Activated naive CD4-positive, alpha-beta T cell treated with anti-CD3 and anti-CD28 coated beads for 36 hours (primary cell): ENCODE measurements around the gene CEP112. TPM values are rescaled to one million over a fixed set of nuclear protein-coding genes. Genes with fewer than 3 reads are reported as not detected.
"Not testable (repeated sequence)": the region's sequence is repeated elsewhere in the genome, so short reads cannot be mapped to it uniquely, and the experiment has no call there.

Experiments used
- CTCF ChIA-PET: fragments of 350-600 bp; sonication (Branson Sonifier 250); formaldehyde crosslinking; loops from one replicate; lab custom pipeline; 2021; ENCODE audit warnings: antibody characterized with exemption; lab: Charles Lee
- DNase-seq: peaks from one replicate; pipeline ENCODE4 v3.0.0-alpha.2; 2020
- H3K27ac Mint-ChIP-seq: one replicate; pipeline ENCODE4 v1.8.0; 2021; ENCODE audit warnings: mild to moderate bottlenecking, mixed read lengths
- H3K27me3 Mint-ChIP-seq: one replicate; pipeline ENCODE4 v1.8.0; 2021; ENCODE audit warnings: low read depth, mixed read lengths
- H3K36me3 Mint-ChIP-seq: one replicate; pipeline ENCODE4 v1.8.0; 2021; ENCODE audit warnings: low read depth, mixed read lengths
- H3K4me1 Mint-ChIP-seq: one replicate; pipeline ENCODE4 v1.8.0; 2021; ENCODE audit warnings: low read depth, mixed read lengths
- H3K4me3 Mint-ChIP-seq: one replicate; pipeline ENCODE4 v1.8.0; 2021; ENCODE audit warnings: mild to moderate bottlenecking, moderate library complexity, mixed read lengths
- H3K9me3 Mint-ChIP-seq: one replicate; pipeline ENCODE4 v1.8.0; 2021; ENCODE audit warnings: mixed read lengths
- intact Hi-C: fragments of 100-400 bp; cut with micrococcal nuclease; formaldehyde crosslinking; loops from one replicate; pipeline ENCODE4 v1.15.1; 2023
- total RNA-seq, 2 experiments: library from RNA; stranded (reverse); gene quantifications; one replicate each; pipeline ENCODE4 v1.2.3, GENCODE V29; 2021

CEP112 gene
- total RNA-seq, 2 experiments from 2014 or later: 0.49 to 0.95 TPM

- CTCF ChIA-PET: no interaction called here
- peaks cover 9% of the 10 kb centered on the region for H3K9me3 Mint-ChIP-seq
- H3K4me1 Mint-ChIP-seq: peaks cover 22% of the 10 kb centered on the region
- no peaks in the 10 kb centered on the region for H3K36me3 Mint-ChIP-seq
- H3K27ac Mint-ChIP-seq: no peak overlapping the region
- DNase-seq: no peak
- intact Hi-C loops: loop anchor here (2.0 to 5.0 kb wide), 3 partner anchors 85 to 187 kb away; no protein-coding TSS in a partner anchor
- no peak overlapping the region for H3K4me3 Mint-ChIP-seq
- H3K27me3 Mint-ChIP-seq: no peaks in the 10 kb centered on the region
Observed at GRCh38 chr17:65741710-65742109, 450.2 kb downstream of the CEP112 start.

DNA sequence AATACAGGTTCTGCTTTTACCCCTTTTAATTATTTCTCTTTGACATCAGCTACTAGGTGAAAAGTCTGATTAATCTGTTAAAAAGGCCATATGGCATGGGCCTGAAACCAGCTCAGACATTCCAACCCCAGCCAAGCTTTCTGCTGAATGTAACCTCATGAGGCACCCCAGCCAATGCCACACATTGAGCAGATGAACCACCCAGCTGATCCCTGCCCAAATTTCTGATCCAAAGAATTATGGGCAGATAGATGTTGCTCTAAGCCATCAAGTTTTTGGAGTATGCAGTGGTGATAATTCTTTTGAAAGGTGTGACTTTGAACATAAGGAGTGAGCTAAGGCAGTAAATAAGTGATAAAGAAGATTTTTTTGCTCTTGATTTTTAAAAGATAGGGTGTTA, 452.9 kb downstream of the CEP112 start:
- H3K9me3 Mint-ChIP-seq: peaks cover 9% of the 10 kb centered on the region
- intact Hi-C loops: no loop called here
- no peak for DNase-seq
- H3K36me3 Mint-ChIP-seq: no peaks in the 10 kb centered on the region
- H3K27me3 Mint-ChIP-seq: no peaks in the 10 kb centered on the region
- H3K4me1 Mint-ChIP-seq: peaks cover 22% of the 10 kb centered on the region
- no peak overlapping the region for H3K27ac Mint-ChIP-seq
- no peak overlapping the region for H3K4me3 Mint-ChIP-seq
- CTCF ChIA-PET: no interaction called here

DNA sequence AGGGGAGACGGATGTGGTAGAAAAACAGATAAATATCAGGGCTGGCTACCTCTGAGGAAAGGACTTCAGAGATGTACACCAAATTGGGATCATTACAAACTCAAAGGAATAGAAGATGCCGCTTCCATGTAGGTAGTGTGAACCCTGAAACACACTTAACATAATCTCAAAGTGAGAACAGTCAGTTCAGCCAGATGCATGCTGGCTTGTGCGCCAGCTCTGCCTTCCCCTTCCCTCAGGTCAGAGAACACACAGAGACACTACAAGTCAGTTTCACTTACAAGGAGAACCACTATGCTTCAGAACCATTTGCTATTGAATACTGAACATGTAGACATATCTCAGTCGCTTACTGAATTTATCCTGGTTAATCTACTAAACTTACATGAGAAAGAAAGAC, 454.5 kb downstream of the CEP112 start:
- H3K4me1 Mint-ChIP-seq: peaks cover 24% of the 10 kb centered on the region
- CTCF ChIA-PET: no interaction called here
- no peak overlapping the region for H3K4me3 Mint-ChIP-seq
- peaks cover 9% of the 10 kb centered on the region for H3K9me3 Mint-ChIP-seq
- H3K36me3 Mint-ChIP-seq: no peaks in the 10 kb centered on the region
- DNase-seq: no peak
- H3K27me3 Mint-ChIP-seq: no peaks in the 10 kb centered on the region
- H3K27ac Mint-ChIP-seq: no peak overlapping the region
- intact Hi-C loops: no loop called here

DNA sequence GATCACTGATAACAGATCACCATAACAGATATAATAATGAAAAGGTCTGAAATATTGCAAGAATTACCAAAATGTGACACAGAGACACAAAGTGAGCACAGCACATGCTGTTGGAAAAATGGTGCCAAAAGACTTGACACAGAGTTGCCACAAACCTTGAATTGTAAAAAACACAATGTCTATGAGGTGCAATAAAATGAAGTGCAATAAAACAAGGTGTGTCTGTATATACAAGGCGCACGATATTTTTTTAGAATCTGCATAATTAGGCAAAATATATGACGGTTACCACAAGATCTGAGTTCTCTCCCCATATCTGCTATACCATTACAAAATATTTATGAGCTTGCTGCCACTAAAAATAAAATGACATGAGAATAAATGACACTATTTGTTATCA, 458.6 kb downstream of the CEP112 start:
- no peaks in the 10 kb centered on the region for H3K9me3 Mint-ChIP-seq
- intact Hi-C loops: no loop called here
- CTCF ChIA-PET: no interaction called here
- H3K4me1 Mint-ChIP-seq: peaks cover 18% of the 10 kb centered on the region
- H3K27ac Mint-ChIP-seq: no peak overlapping the region
- no peaks in the 10 kb centered on the region for H3K27me3 Mint-ChIP-seq
- no peak for DNase-seq
- no peak overlapping the region for H3K4me3 Mint-ChIP-seq
- no peaks in the 10 kb centered on the region for H3K36me3 Mint-ChIP-seq

- H3K36me3 Mint-ChIP-seq, H3K27me3 Mint-ChIP-seq, intact Hi-C loops, H3K9me3 Mint-ChIP-seq, H3K4me3 Mint-ChIP-seq, H3K27ac Mint-ChIP-seq, DNase-seq, CTCF ChIA-PET: not testable (repeated sequence)
- peaks cover 18% of the 10 kb centered on the region for H3K4me1 Mint-ChIP-seq
Observed at GRCh38 chr17:65732667-65733066, 459.3 kb downstream of the CEP112 start.

- H3K4me3 Mint-ChIP-seq: no peak overlapping the region
- H3K27me3 Mint-ChIP-seq: no peaks in the 10 kb centered on the region
- H3K36me3 Mint-ChIP-seq: no peaks in the 10 kb centered on the region
- no peak overlapping the region for H3K27ac Mint-ChIP-seq
- no peak for DNase-seq
- H3K4me1 Mint-ChIP-seq: peaks cover 18% of the 10 kb centered on the region
- intact Hi-C loops: no loop called here
- CTCF ChIA-PET: no interaction called here
- H3K9me3 Mint-ChIP-seq: no peaks in the 10 kb centered on the region
Observed at GRCh38 chr17:65730711-65731169, 461.2 kb downstream of the CEP112 start.

- Mint-ChIP-seq H3K9me3 (no peaks in the 10 kb centered on the region), H3K27me3 (no peaks in the 10 kb centered on the region), H3K4me3 (no peak overlapping the region), H3K36me3 (no peaks in the 10 kb centered on the region), H3K4me1 (peaks cover 18% of the 10 kb centered on the region), H3K27ac (no peak overlapping the region)
- intact Hi-C loops: no loop called here
- CTCF ChIA-PET: interaction anchor here (1.3 kb wide), 1 partner anchor 498 kb away, joined by 3 read pairs; no protein-coding TSS in a partner anchor
- no peak for DNase-seq
Observed at GRCh38 chr17:65729207-65729606, 462.7 kb downstream of the CEP112 start.

DNA sequence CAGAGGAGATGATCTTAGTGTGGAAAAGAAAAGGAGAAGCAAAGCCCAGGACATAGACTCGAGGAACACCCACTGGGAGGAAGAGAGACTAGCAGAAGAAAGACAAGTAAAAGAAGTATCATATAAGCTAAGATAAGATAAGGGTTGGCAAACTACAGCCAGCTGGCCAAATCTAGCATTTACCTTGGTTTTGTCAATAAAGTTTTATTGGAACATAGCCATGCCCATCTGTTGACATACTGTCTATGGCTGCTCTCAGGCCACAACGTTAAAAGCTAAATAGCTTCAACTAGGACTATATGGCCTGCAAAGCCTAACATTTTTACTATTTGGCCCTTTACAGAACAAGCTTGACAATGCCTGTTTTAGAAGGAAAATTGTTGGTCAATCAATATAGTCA, 464.1 kb downstream of the CEP112 start:
- Mint-ChIP-seq H3K27ac (no peak overlapping the region), H3K4me3 (no peak overlapping the region), H3K36me3 (no peaks in the 10 kb centered on the region), H3K4me1 (peaks cover 12% of the 10 kb centered on the region), H3K27me3 (no peaks in the 10 kb centered on the region), H3K9me3 (no peaks in the 10 kb centered on the region)
- no peak for DNase-seq
- CTCF ChIA-PET: interaction anchor here (1.3 kb wide), 1 partner anchor 496 kb away, joined by 3 read pairs; no protein-coding TSS in a partner anchor
- intact Hi-C loops: no loop called here

DNA sequence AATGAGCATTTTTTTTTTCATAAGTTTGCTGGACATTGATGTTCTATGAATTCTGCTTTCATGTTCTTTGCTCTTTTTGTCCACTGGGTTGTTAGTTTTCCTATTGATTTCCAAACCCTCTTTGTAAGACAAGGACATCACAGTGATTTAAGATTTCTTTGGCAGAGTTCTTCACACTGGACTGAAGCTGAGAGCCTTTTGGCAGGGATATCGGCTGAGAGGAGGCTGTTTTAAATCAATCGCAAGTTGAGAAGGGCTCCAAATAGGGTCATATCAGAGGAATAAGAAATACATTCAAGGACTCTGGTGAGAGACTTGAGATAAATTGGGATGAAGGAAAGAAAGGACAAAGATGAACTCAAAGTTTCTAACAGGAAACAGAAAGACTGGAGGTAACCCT, 464.7 kb downstream of the CEP112 start:
- Mint-ChIP-seq H3K36me3 (no peaks in the 10 kb centered on the region), H3K9me3 (no peaks in the 10 kb centered on the region), H3K4me1 (peaks cover 6% of the 10 kb centered on the region), H3K27me3 (no peaks in the 10 kb centered on the region), H3K4me3 (no peak overlapping the region), H3K27ac (no peak overlapping the region)
- CTCF ChIA-PET: no interaction called here
- no peak for DNase-seq
- intact Hi-C loops: no loop called here

DNA sequence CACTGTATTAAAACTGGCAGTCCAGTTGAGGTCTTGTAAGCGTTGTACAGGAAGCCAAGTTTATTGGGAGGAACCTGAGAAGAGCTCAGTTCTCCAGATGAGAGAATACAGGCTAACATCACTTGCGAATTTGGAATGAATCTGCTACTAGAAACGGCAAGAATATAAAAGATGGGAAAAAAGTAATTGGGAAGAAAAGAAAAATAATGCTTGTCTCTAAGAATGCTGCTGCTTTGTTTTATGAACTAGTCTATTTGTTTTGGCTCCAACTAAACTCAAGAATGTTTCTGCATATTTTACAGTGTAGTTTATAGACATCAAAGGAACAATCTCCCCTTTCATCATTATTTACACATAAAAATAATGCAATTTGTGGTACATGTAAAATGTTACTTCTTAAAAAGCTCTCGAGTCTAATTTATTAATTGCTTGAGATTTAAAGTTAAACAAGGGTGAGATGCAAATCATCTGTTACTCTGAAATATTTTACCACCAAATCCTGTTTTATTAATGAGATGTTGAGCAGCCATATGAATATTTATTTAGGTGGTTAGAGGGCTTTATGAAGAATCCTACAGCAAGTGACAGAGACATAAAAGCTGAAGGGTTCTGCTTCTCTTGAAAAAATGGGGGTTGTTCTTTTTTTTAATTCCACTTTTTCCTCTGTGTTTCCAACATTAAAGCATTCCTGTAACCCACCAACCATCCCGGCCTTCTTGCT, 468.3 kb downstream of the CEP112 start:
- H3K27me3 Mint-ChIP-seq: no peaks in the 10 kb centered on the region
- CTCF ChIA-PET: no interaction called here
- no peak overlapping the region for H3K4me3 Mint-ChIP-seq
- H3K27ac Mint-ChIP-seq: no peak overlapping the region
- H3K9me3 Mint-ChIP-seq: no peaks in the 10 kb centered on the region
- no peaks in the 10 kb centered on the region for H3K36me3 Mint-ChIP-seq
- intact Hi-C loops: no loop called here
- no peaks in the 10 kb centered on the region for H3K4me1 Mint-ChIP-seq
- no peak for DNase-seq

GRCh38 chr17:65718601-65719000, 473.3 kb downstream of the CEP112 start:
- H3K4me1 Mint-ChIP-seq: no peaks in the 10 kb centered on the region
- CTCF ChIA-PET: interaction anchor here (0.7 kb wide), 1 partner anchor 447 kb away, joined by 3 read pairs; no protein-coding TSS in a partner anchor
- DNase-seq: no peak
- no peaks in the 10 kb centered on the region for H3K27me3 Mint-ChIP-seq
- intact Hi-C loops: no loop called here
- H3K27ac Mint-ChIP-seq: no peak overlapping the region
- H3K4me3 Mint-ChIP-seq: no peak overlapping the region
- no peaks in the 10 kb centered on the region for H3K9me3 Mint-ChIP-seq
- H3K36me3 Mint-ChIP-seq: no peaks in the 10 kb centered on the region

DNA sequence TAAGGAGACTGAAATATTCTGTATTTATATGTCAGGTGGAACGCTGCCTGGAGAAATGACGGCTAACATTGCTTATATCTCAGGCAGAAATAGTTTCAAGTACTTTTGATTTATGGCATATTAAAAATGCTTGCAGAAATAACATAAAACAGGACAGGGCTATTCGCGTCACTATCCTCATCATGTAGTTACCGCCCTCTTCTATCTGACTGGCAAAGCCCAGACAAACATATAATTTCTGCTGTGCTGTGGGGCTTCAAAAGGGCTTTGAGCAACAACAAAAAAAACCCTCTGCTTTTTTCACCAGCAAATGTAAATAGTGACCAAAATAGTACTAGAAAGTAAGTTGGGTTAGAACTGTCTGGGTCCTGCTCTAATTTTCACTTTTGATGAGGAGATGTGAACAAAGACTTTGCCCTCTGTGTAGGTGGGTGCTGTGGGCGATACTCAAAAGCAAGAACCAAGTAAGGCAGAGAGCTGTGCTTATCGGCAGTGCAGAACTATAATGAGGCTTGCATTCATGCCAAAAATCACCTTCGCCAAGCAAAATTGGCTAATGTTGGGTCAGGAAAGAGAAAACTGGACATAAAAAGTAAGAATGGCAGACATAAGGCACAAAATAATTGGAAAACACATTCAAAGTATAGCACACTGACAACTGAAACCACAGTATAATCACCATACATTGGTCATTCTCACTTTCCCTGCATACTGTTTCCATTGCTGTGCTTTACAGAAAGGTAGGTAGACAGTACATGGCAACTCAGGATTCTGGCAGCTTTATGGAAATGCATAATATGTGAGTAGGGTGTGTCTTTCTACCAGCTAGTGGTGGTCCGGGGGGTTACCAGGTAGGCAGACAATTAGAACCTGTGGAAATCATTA, 479.3 kb downstream of the CEP112 start:
- Mint-ChIP-seq H3K9me3 (no peaks in the 10 kb centered on the region), H3K27ac (no peak overlapping the region), H3K4me1 (peaks cover 12% of the 10 kb centered on the region), H3K27me3 (no peaks in the 10 kb centered on the region), H3K4me3 (no peak overlapping the region), H3K36me3 (no peaks in the 10 kb centered on the region)
- CTCF ChIA-PET: interaction anchor here (0.7 to 1.0 kb wide), 2 partner anchors 53 to 227 kb away, joined by 3 to 4 read pairs; no protein-coding TSS in a partner anchor
- DNase-seq: no peak
- intact Hi-C loops: no loop called here
